Prostate gland (tissue), 2 donors: ENCODE measurements around the gene MPPE1. TPM values are rescaled to one million over a fixed set of nuclear protein-coding genes. Genes with fewer than 3 reads are reported as not detected.

Experiments
- DNase-seq: peaks from one replicate; pipeline ENCODE4 v3.0.0-alpha.2; 2019; ENCODE audit warnings: low spot score
- H3K27ac ChIP-seq, 2 donors: fragments of 200-600 bp; sonication (generic); 2 replicates each; pipeline ENCODE4 v1.5.1; 2017 to 2019
- H3K27me3 ChIP-seq: fragments of 200-600 bp; sonication (generic); replicated peaks from 2 replicates; pipeline ENCODE4 v1.5.1; 2019; ENCODE audit not compliant: insufficient read depth
- H3K36me3 ChIP-seq, 2 donors: fragments of 200-600 bp; sonication (generic); 1 replicate in 1 of 2; 2 replicates in 1 of 2; pipeline versions ENCODE4 v1.5.1 to v1.8.1; 2017 to 2019
- H3K4me1 ChIP-seq: fragments of 200-600 bp; sonication (generic); replicated peaks from 2 replicates; pipeline ENCODE4 v1.5.1; 2019
- H3K4me3 ChIP-seq, 2 donors: fragments of 200-600 bp; sonication (generic); 2 replicates each; pipeline ENCODE4 v1.5.1; 2017 to 2019
- H3K9me3 ChIP-seq: fragments of 200-600 bp; sonication (generic); 2 replicates; pipeline ENCODE4 v1.5.1; 2017
- CTCF ChIP-seq, 4 experiments: fragments of 200-600 bp in 2 of 4; fragments of 450-650 bp in 2 of 4; sonication (generic) in 2 of 4; IDR thresholded peaks; 1 replicate in 3 of 4; 2 replicates in 1 of 4; pipeline ENCODE4 v1.5.1; 2016 to 2019; ENCODE audit warnings: antibody characterized with exemption in 4 of 4, mild to moderate bottlenecking in 2 of 4, moderate library complexity in 2 of 4
- POLR2A ChIP-seq: fragments of 450-650 bp; IDR thresholded peaks from one replicate; pipeline ENCODE4 v1.6.1; 2016; ENCODE audit warnings: antibody characterized with exemption, mild to moderate bottlenecking
- POLR2AphosphoS5 ChIP-seq: sonication (generic); formaldehyde crosslinking; IDR thresholded peaks from one replicate; pipeline ENCODE4 v1.6.1; 2017; ENCODE audit warnings: antibody characterized with exemption
- WGBS: methylation state at CpG from one replicate; pipeline ENCODE4 v1.1.5; 2018; 5-methylcytosine and 5-hydroxymethylcytosine counted together
- intact Hi-C: fragments of 100-400 bp; cut with DNase I; formaldehyde crosslinking; loops from one replicate; pipeline ENCODE4 v1.14.2; 2022
- total RNA-seq, 2 donors: library from RNA; depleted of rRNA; stranded (reverse); fragments of >200 nt; gene quantifications; one replicate each; pipeline ENCODE4 v1.1.0, GENCODE V29; 2016

Gene MPPE1
- total RNA-seq, 2 donors from 2014 or later: 19.3 to 29.1 TPM

GRCh38 chr18:11880586-11881304, 27.4 kb downstream of the MPPE1 start:
- Histone ChIP-seq H3K4me1 (no peaks in the 10 kb centered on the region), H3K36me3 (no peaks in the 10 kb centered on the region), H3K27me3 (no peaks in the 10 kb centered on the region), H3K9me3 (no peaks in the 10 kb centered on the region), H3K27ac (no peak overlapping the region), H3K4me3 (no peak overlapping the region)
- no peak for DNase-seq
- no peak for TF ChIP-seq CTCF (IDR thresholded peaks at IDR 0.05)
- no peak for TF ChIP-seq POLR2A
- TF ChIP-seq POLR2AphosphoS5: no peak
- intact Hi-C loops: no loop called here
- WGBS: 93% methylated on average over 30 of the region's 30 CpGs

GRCh38 chr18:11877497-11878135, 30.5 kb downstream of the MPPE1 start:
- no peaks in the 10 kb centered on the region for H3K36me3 ChIP-seq
- H3K27me3 ChIP-seq: no peaks in the 10 kb centered on the region
- DNase-seq: no peak
- TF ChIP-seq CTCF (IDR thresholded peaks at IDR 0.05) (no peak), POLR2AphosphoS5 (no peak), POLR2A (no peak)
- H3K27ac ChIP-seq: no peak overlapping the region
- intact Hi-C loops: loop anchor here (10.0 kb wide), 1 partner anchor 143 kb away; no protein-coding TSS in a partner anchor
- H3K9me3 ChIP-seq: no peaks in the 10 kb centered on the region
- 86% methylated on average over 10 of the region's 10 CpGs for WGBS
- H3K4me3 ChIP-seq: no peak overlapping the region
- no peaks in the 10 kb centered on the region for H3K4me1 ChIP-seq

DNA sequence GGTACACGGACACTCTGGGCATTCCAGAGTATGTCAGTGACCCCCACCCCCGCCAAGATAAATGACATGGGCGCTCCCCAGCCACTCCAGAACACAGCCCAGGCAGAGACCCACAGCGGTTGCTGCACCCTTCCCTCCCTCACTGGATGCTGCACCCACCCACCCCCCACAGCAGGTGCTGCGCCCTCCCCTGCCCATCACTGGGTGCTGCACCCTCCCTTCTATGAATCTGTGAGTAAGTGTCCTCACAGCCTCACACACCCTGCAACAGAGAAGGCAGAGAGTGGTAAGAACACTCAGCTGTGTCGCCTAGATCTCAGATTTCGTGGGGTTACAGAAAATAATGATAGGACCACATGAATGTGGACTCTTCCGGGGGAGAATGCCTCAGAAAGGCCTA, 33.4 kb downstream of the MPPE1 start:
- 91% methylated on average over 8 of the region's 8 CpGs for WGBS
- H3K36me3 ChIP-seq: no peaks in the 10 kb centered on the region
- H3K4me1 ChIP-seq: no peaks in the 10 kb centered on the region
- no peak overlapping the region for H3K27ac ChIP-seq
- DNase-seq: no peak
- no peaks in the 10 kb centered on the region for H3K27me3 ChIP-seq
- intact Hi-C loops: loop anchor here (10.0 kb wide), 1 partner anchor 140 kb away; no protein-coding TSS in a partner anchor
- TF ChIP-seq CTCF (IDR thresholded peaks at IDR 0.05): no peak
- TF ChIP-seq POLR2AphosphoS5: no peak
- TF ChIP-seq POLR2A: no peak
- H3K4me3 ChIP-seq: no peak overlapping the region
- no peaks in the 10 kb centered on the region for H3K9me3 ChIP-seq

- intact Hi-C loops: loop anchor here (10.0 kb wide), 1 partner anchor 139 kb away; no protein-coding TSS in a partner anchor
- WGBS: 82% methylated on average over 15 of the region's 15 CpGs
Observed at GRCh38 chr18:11873670-11874340, 34.3 kb downstream of the MPPE1 start.

More at GRCh38 chr18:11873670-11874340, 34.3 kb downstream of the MPPE1 start:
- no peak for DNase-seq
- Histone ChIP-seq H3K9me3 (no peaks in the 10 kb centered on the region), H3K27me3 (no peaks in the 10 kb centered on the region), H3K36me3 (no peaks in the 10 kb centered on the region), H3K4me1 (no peaks in the 10 kb centered on the region), H3K27ac (no peak overlapping the region), H3K4me3 (no peak overlapping the region)
- TF ChIP-seq POLR2AphosphoS5 (no peak), CTCF (IDR thresholded peaks at IDR 0.05) (no peak), POLR2A (no peak)
